K562 (cell line): ENCODE results near the gene SLC30A4. TPM values are rescaled to one million over a fixed set of nuclear protein-coding genes. Genes with fewer than 3 reads are reported as not detected.
A peak's percentile ranks its signal among the peaks of the same experiment; 100 is the strongest.

Experiments used
- ATF7 ChIP-seq: fragments of 450-650 bp; IDR thresholded peaks from 2 replicates; pipeline ENCODE4 v1.7.1; 2014; ENCODE audit warnings: mild to moderate bottlenecking, moderate library complexity
- DMBX1 ChIP-seq: fragments of 250-450 bp; sonication (Bioruptor Pico); IDR thresholded peaks from 2 replicates; pipeline ENCODE4 v1.8.0; 2022; ENCODE audit warnings: inconsistent platforms, mild to moderate bottlenecking, moderate library complexity, borderline replicate concordance
- FOSL1 ChIP-seq: fragments of 200-800 bp; sonication (Bioruptor generic); conservative IDR thresholded peaks from 2 replicates; pipeline ENCODE4 v1.6.1; 2016; ENCODE audit warnings: missing genetic modification characterization, missing compliant biosample characterization
- FOXK1 ChIP-seq: sonication (generic); formaldehyde crosslinking; IDR thresholded peaks from 2 replicates; pipeline ENCODE4 v1.8.0; 2022; ENCODE audit warnings: missing genetic modification reagents, mild to moderate bottlenecking, borderline replicate concordance
- IFI16 ChIP-seq: fragments of 250-450 bp; sonication (Bioruptor Pico); IDR thresholded peaks from 2 replicates; pipeline ENCODE4 v2.1.2; 2022; ENCODE audit warnings: mild to moderate bottlenecking, inconsistent platforms
- IRF1 ChIP-seq: sonication (generic); formaldehyde crosslinking; IDR thresholded peaks from 2 replicates; pipeline ENCODE4 v1.8.0; 2022; ENCODE audit warnings: missing genetic modification reagents, mild to moderate bottlenecking, borderline replicate concordance
- MTA3 ChIP-seq: fragments of 450-650 bp; formaldehyde crosslinking; IDR thresholded peaks from 2 replicates; pipeline ENCODE4 v1.6.1; 2017; ENCODE audit warnings: mild to moderate bottlenecking, borderline replicate concordance
- MYC ChIP-seq, 2 experiments: fragments of 250-450 bp in 1 of 2; sonication (Bioruptor Pico) in 1 of 2; IDR thresholded peaks; 2 replicates each; pipeline versions ENCODE4 v1.5.1 to v1.6.1; 2012 to 2021; ENCODE audit warnings: low read depth in 2 of 2, borderline replicate concordance in 1 of 2, improper control_type of control experiment in 1 of 2, low read length in 1 of 2, mild to moderate bottlenecking in 1 of 2, moderate library complexity in 1 of 2
- NR4A1 ChIP-seq, 2 experiments: fragments of 250-450 bp in 1 of 2; fragments of 450-650 bp in 1 of 2; sonication (Bioruptor Pico) in 1 of 2; IDR thresholded peaks; 2 replicates each; pipeline versions ENCODE4 v1.4.0 to v1.6.1; 2016 to 2020; ENCODE audit warnings: mild to moderate bottlenecking in 2 of 2, missing compliant biosample characterization in 1 of 2, missing genetic modification characterization in 1 of 2, moderate library complexity in 1 of 2
- NUFIP1 ChIP-seq: fragments of 450-650 bp; IDR thresholded peaks from 2 replicates; pipeline ENCODE4 v1.6.1; 2018; ENCODE audit not compliant: partially characterized antibody
- PBX2 ChIP-seq, 2 experiments: IDR thresholded peaks in 1 of 2; conservative IDR thresholded peaks in 1 of 2; 2 replicates each; pipeline ENCODE4 v1.6.1; 2016; ENCODE audit warnings: low read depth in 2 of 2, mild to moderate bottlenecking in 1 of 2, missing compliant biosample characterization in 1 of 2, missing genetic modification characterization in 1 of 2, moderate library complexity in 1 of 2
- SOX6 ChIP-seq: fragments of 450-650 bp; IDR thresholded peaks from 2 replicates; pipeline ENCODE4 v1.6.1; 2014; ENCODE audit warnings: mild to moderate bottlenecking
- SREBF1 ChIP-seq: fragments of 150-350 bp; IDR thresholded peaks from 2 replicates; pipeline ENCODE4 v1.6.1; 2014; ENCODE audit warnings: antibody characterized with exemption, low read depth, low read length, borderline replicate concordance
- STAT6 ChIP-seq: sonication (generic); formaldehyde crosslinking; IDR thresholded peaks from 2 replicates; pipeline ENCODE4 v1.8.1; 2023; ENCODE audit warnings: mild to moderate bottlenecking, missing genetic modification reagents
- ZBTB26 ChIP-seq: fragments of 450-650 bp; formaldehyde crosslinking; IDR thresholded peaks from 2 replicates; pipeline ENCODE4 v1.4.0; 2022; ENCODE audit warnings: missing genetic modification characterization
- ZBTB8A ChIP-seq: fragments of 450-650 bp; IDR thresholded peaks from 2 replicates; pipeline ENCODE4 v1.6.1; 2018; ENCODE audit warnings: mild to moderate bottlenecking, moderate library complexity; ENCODE audit not compliant: partially characterized antibody
- ZNF224 ChIP-seq: sonication (generic); formaldehyde crosslinking; IDR thresholded peaks from 2 replicates; pipeline ENCODE4 v1.8.0; 2022; ENCODE audit warnings: mild to moderate bottlenecking, missing genetic modification reagents
- ZNF384 ChIP-seq: IDR thresholded peaks from 2 replicates; pipeline ENCODE4 v1.6.1; 2012; ENCODE audit warnings: low read depth, low read length, improper control_type of control experiment
- ZNF764 ChIP-seq: fragments of 250-450 bp; sonication (Bioruptor Pico); IDR thresholded peaks from 2 replicates; pipeline ENCODE4 v1.4.0; 2020; ENCODE audit warnings: low read depth, mild to moderate bottlenecking, moderate library complexity
- polyA plus RNA-seq, 8 experiments: library from polyadenylated mRNA; depleted of rRNA in 4 of 8; stranded (reverse) in 5 of 8; unstranded in 3 of 8; fragments of >200 nt; fragmentation: Nextera tagmentation in 2 of 8; fragmentation: Illumina TruSeq in 1 of 8; extraction: Ambion mirVana in 2 of 8; extraction: Trizol in 1 of 8; gene quantifications; 2 replicates each; pipeline versions ENCODE4 v1.2.1 to v1.2.3, GENCODE V29; 2011 to 2014; ENCODE audit warnings: inconsistent platforms in 1 of 8, missing spikeins in 1 of 8
- total RNA-seq, 7 experiments: library from RNA; depleted of rRNA in 6 of 7; stranded (reverse); fragments of >200 nt in 6 of 7; fragmentation: Illumina TruSeq in 2 of 7; extraction: Trizol in 2 of 7; gene quantifications; 2 replicates each; pipeline versions ENCODE4 v1.2.1 to v1.2.3, GENCODE V29; 2011 to 2021; ENCODE audit warnings: low replicate concordance in 1 of 7

The SLC30A4 gene
- total and polyA plus RNA-seq, 9 of the 15 experiments (the other 6 are each of a cell fraction or from before 2014, with no cell fraction given) = 0.21 to 0.73 (median 0.36) TPM

- TF ChIP-seq ZNF224 (CRISPR knock-in tag) = no peak
- TF ChIP-seq DMBX1 = peak; percentile 61; the same call in 1 of the 2 replicates
- TF ChIP-seq MTA3 = no peak
- TF ChIP-seq FOXK1 (CRISPR knock-in tag) = no peak
- TF ChIP-seq IRF1 (CRISPR knock-in tag) = no peak
- peak; percentile 99 for TF ChIP-seq ATF7
- no peak for TF ChIP-seq NUFIP1
- TF ChIP-seq ZBTB26 (CRISPR knock-in tag) = no peak
- no peak for TF ChIP-seq ZBTB8A
- TF ChIP-seq ZNF384 = no peak
- peak; percentile 97 for TF ChIP-seq FOSL1 (tag)
- TF ChIP-seq PBX2 (CRISPR knock-in tag; IDR thresholded peaks at IDR 0.05; ENCODE audit: low read depth) = no peak
- no peak for TF ChIP-seq PBX2 (tag; conservative IDR thresholded peaks at IDR 0.05; ENCODE audit: low read depth)
- TF ChIP-seq SREBF1 = no peak
- no peak for TF ChIP-seq STAT6
- TF ChIP-seq IFI16 (CRISPR knock-in tag) = no peak
- no peak for TF ChIP-seq SOX6
- TF ChIP-seq MYC (IDR thresholded peaks at IDR 0.05; ENCODE audit: low read depth, low read length) = peak; percentile 65
- no peak for TF ChIP-seq MYC (CRISPR knock-in tag; IDR thresholded peaks at IDR 0.05; ENCODE audit: borderline replicate concordance, low read depth)
- no peak for TF ChIP-seq ZNF764 (CRISPR knock-in tag)
- TF ChIP-seq NR4A1 (CRISPR knock-in tag; IDR thresholded peaks at IDR 0.05) = no peak
- no peak for TF ChIP-seq NR4A1 (tag; IDR thresholded peaks at IDR 0.05)
Observed at GRCh38 chr15:45456212-45457106, 66.1 kb downstream of the SLC30A4 start (continued).
